Left renal pelvis (tissue), 4 donors: Measurements from ENCODE around the gene TSC22D1. TPM values are rescaled to one million over a fixed set of nuclear protein-coding genes. Genes with fewer than 3 reads are reported as not detected.

Experiments used
- DNase-seq, 4 donors: peaks; one replicate each; pipeline ENCODE4 v3.0.0-alpha.2; 2013; ENCODE audit warnings: low read depth in 4 of 4, low spot score in 3 of 4
- polyA plus RNA-seq, 4 donors: library from polyadenylated mRNA; unstranded; fragments of 120-200 nt; gene quantifications; one replicate each; pipeline ENCODE4 v1.2.1, GENCODE V29; 2013; ENCODE audit not compliant: insufficient read length in 4 of 4

TSC22D1 gene
- polyA plus RNA-seq, 4 donors = 190 to 261 (median 244) TPM

GRCh38 chr13:44389876-44390275, 186.3 kb downstream of the TSC22D1 start:
- DNase-seq = no peak

GRCh38 chr13:44389060-44389666, 187.0 kb downstream of the TSC22D1 start:
- DNase-seq = no peak

- DNase-seq = no peak
These were observed 187.6 kb downstream of the TSC22D1 start for GRCh38 chr13:44388427-44389059.

GRCh38 chr13:44386913-44387556, 189.1 kb downstream of the TSC22D1 start:
- no peak for DNase-seq

- DNase-seq = no peak
These were observed 190.3 kb downstream of the TSC22D1 start for GRCh38 chr13:44385847-44386246.

GRCh38 chr13:44385401-44385800, 190.7 kb downstream of the TSC22D1 start:
- DNase-seq = no peak

- no peak for DNase-seq
These were observed 191.4 kb downstream of the TSC22D1 start for GRCh38 chr13:44384778-44385177.

- no peak for DNase-seq
These were observed 192.2 kb downstream of the TSC22D1 start for GRCh38 chr13:44383945-44384344.

GRCh38 chr13:44382635-44383145, 193.4 kb downstream of the TSC22D1 start:
- no peak for DNase-seq

Other genes with a start within 250 kb of the TSC22D1 start
- gene SERP2, start 202.5 kb downstream of the TSC22D1 start, polyA plus RNA-seq = 10 to 100 TPM in 3 of 4 donors, 1 to 10 TPM in 1; 9.2 to 14.4 (median 12.1) TPM